WTC11 (cell line): Measurements from ENCODE around the gene LZTS2. TPM values are rescaled to one million over a fixed set of nuclear protein-coding genes. Genes with fewer than 3 reads are reported as not detected.

Experiments
- ATAC-seq: fragments of 200-7000 bp; cut with Tn5 transposase; 2 replicates; pipeline ENCODE4 v1.10.0; 2021; ENCODE audit warnings: mild to moderate bottlenecking, moderate library complexity
- CTCF ChIA-PET: fragments of 300-600 bp; sonication (Branson Sonifier 250); formaldehyde crosslinking; loops from one replicate; lab custom pipeline; 2021; ENCODE audit warnings: antibody characterized with exemption; lab: Charles Lee
- POLR2A ChIA-PET: fragments of 350-600 bp; sonication (Branson Sonifier 250); formaldehyde crosslinking; loops from one replicate; lab custom pipeline; 2021; ENCODE audit warnings: antibody characterized with exemption; lab: Charles Lee
- DNase-seq: peaks from one replicate; pipeline ENCODE4 v3.0.0; 2021; ENCODE audit warnings: low spot score
- H3K27ac Mint-ChIP-seq: 2 replicates; pipeline ENCODE4 v1.8.0; 2021; ENCODE audit warnings: mixed read lengths
- H3K27me3 Mint-ChIP-seq: 2 replicates; pipeline ENCODE4 v1.8.0; 2021; ENCODE audit warnings: low read depth, mild to moderate bottlenecking, moderate library complexity, mixed read lengths
- H3K36me3 Mint-ChIP-seq: 2 replicates; pipeline ENCODE4 v1.8.0; 2021; ENCODE audit warnings: mixed read lengths
- H3K4me1 Mint-ChIP-seq: 2 replicates; pipeline ENCODE4 v1.8.0; 2022; ENCODE audit warnings: mixed read lengths
- H3K4me3 Mint-ChIP-seq: 2 replicates; pipeline ENCODE4 v1.8.0; 2021; ENCODE audit warnings: mild to moderate bottlenecking, moderate library complexity, mixed read lengths
- H3K9me3 Mint-ChIP-seq: 2 replicates; pipeline ENCODE4 v1.8.0; 2021; ENCODE audit warnings: mixed read lengths
- ARID4B ChIP-seq: sonication (generic); formaldehyde crosslinking; IDR thresholded peaks from 2 replicates; pipeline ENCODE4 v1.8.0; 2023; ENCODE audit warnings: missing genetic modification reagents, mild to moderate bottlenecking, borderline replicate concordance
- CREB1 ChIP-seq: sonication (generic); formaldehyde crosslinking; IDR thresholded peaks from 2 replicates; pipeline ENCODE4 v1.8.0; 2023; ENCODE audit warnings: mild to moderate bottlenecking, missing genetic modification reagents
- E2F4 ChIP-seq: sonication (generic); formaldehyde crosslinking; IDR thresholded peaks from 2 replicates; pipeline ENCODE4 v1.8.1; 2022; ENCODE audit warnings: low read depth, mild to moderate bottlenecking, moderate library complexity, missing genetic modification reagents, borderline replicate concordance
- FOXK1 ChIP-seq: sonication (generic); formaldehyde crosslinking; IDR thresholded peaks from 2 replicates; pipeline ENCODE4 v1.8.0; 2022; ENCODE audit warnings: mild to moderate bottlenecking, moderate library complexity, missing genetic modification reagents
- GABPB1 ChIP-seq: sonication (generic); formaldehyde crosslinking; IDR thresholded peaks from 2 replicates; pipeline ENCODE4 v1.8.1; 2023; ENCODE audit warnings: mild to moderate bottlenecking, missing genetic modification reagents
- JAZF1 ChIP-seq: fragments of 250-450 bp; sonication (Bioruptor Pico); IDR thresholded peaks from 2 replicates; pipeline ENCODE4 v1.9.0; 2021; ENCODE audit warnings: moderate library complexity, mild to moderate bottlenecking, inconsistent platforms
- NFE2L1 ChIP-seq: sonication (generic); formaldehyde crosslinking; IDR thresholded peaks from 2 replicates; pipeline ENCODE4 v1.8.1; 2023; ENCODE audit warnings: missing genetic modification reagents
- NR1H2 ChIP-seq: sonication (generic); formaldehyde crosslinking; IDR thresholded peaks from 2 replicates; pipeline ENCODE4 v1.9.0; 2021; ENCODE audit warnings: mild to moderate bottlenecking, moderate library complexity, missing genetic modification reagents
- NR2C2 ChIP-seq: sonication (generic); formaldehyde crosslinking; IDR thresholded peaks from 2 replicates; pipeline ENCODE4 v1.8.0; 2022; ENCODE audit warnings: mild to moderate bottlenecking, missing genetic modification reagents
- OVOL2 ChIP-seq: fragments of 250-450 bp; sonication (Bioruptor Pico); IDR thresholded peaks from 2 replicates; pipeline ENCODE4 v1.9.0; 2021; ENCODE audit warnings: mild to moderate bottlenecking, borderline replicate concordance
- PRRX2 ChIP-seq: fragments of 250-450 bp; sonication (Bioruptor Pico); IDR thresholded peaks from 2 replicates; pipeline ENCODE4 v1.8.0; 2021; ENCODE audit warnings: mild to moderate bottlenecking
- SOX15 ChIP-seq: fragments of 250-450 bp; sonication (Bioruptor Pico); IDR thresholded peaks from 2 replicates; pipeline ENCODE4 v1.9.0; 2021; ENCODE audit warnings: mild to moderate bottlenecking
- TEAD4 ChIP-seq: sonication (generic); formaldehyde crosslinking; IDR thresholded peaks from 2 replicates; pipeline ENCODE4 v1.8.0; 2022; ENCODE audit warnings: mild to moderate bottlenecking, missing genetic modification reagents
- ZBTB21 ChIP-seq: sonication (generic); formaldehyde crosslinking; IDR thresholded peaks from 2 replicates; pipeline ENCODE4 v1.8.1; 2023; ENCODE audit warnings: mild to moderate bottlenecking, missing genetic modification reagents, borderline replicate concordance
- ZNF263 ChIP-seq: sonication (generic); formaldehyde crosslinking; IDR thresholded peaks from 2 replicates; pipeline ENCODE4 v1.8.1; 2022; ENCODE audit warnings: low read depth, mild to moderate bottlenecking, moderate library complexity, missing genetic modification reagents
- ZNF281 ChIP-seq: sonication (generic); formaldehyde crosslinking; IDR thresholded peaks from 2 replicates; pipeline ENCODE4 v1.8.0; 2023; ENCODE audit warnings: mild to moderate bottlenecking, missing genetic modification reagents
- ZNF317 ChIP-seq: sonication (generic); formaldehyde crosslinking; IDR thresholded peaks from 2 replicates; pipeline ENCODE4 v1.8.1; 2023; ENCODE audit warnings: low read depth, mild to moderate bottlenecking, moderate library complexity, missing genetic modification reagents, borderline replicate concordance
- ZNF532 ChIP-seq: fragments of 250-450 bp; sonication (Bioruptor Pico); IDR thresholded peaks from 2 replicates; pipeline ENCODE4 v1.9.0; 2021; ENCODE audit warnings: mild to moderate bottlenecking, borderline replicate concordance
- total RNA-seq: library from RNA; stranded (reverse); gene quantifications from 3 replicates; pipeline ENCODE4 v1.2.3, GENCODE V29; 2021

LZTS2 gene
- total RNA-seq, 1 experiment from 2014 or later, result 84.6 TPM

- Mint-ChIP-seq H3K4me3 (no peak overlapping the region), H3K4me1 (peaks cover 23% of the 10 kb centered on the region), H3K9me3 (no peaks in the 10 kb centered on the region), H3K27ac (no peak overlapping the region; the same call in 1 of the 2 replicates), H3K36me3 (peaks cover 9% of the 10 kb centered on the region), H3K27me3 (no peaks in the 10 kb centered on the region; the same call in 1 of the 2 replicates)
- POLR2A ChIA-PET, result interaction anchor here (1.3 to 1.4 kb wide), 2 partner anchors 9 to 10 kb away, joined by 4 to 5 read pairs; partner anchors contain the start of gene LZTS2
- no peak for TF ChIP-seq TEAD4
- TF ChIP-seq NR2C2 (CRISPR knock-in tag), result no peak
- TF ChIP-seq ZNF317 (CRISPR knock-in tag), result no peak
- no peak for TF ChIP-seq FOXK1 (CRISPR knock-in tag)
- TF ChIP-seq ARID4B (CRISPR knock-in tag), result no peak
- TF ChIP-seq E2F4, result no peak
- no peak for TF ChIP-seq SOX15 (CRISPR knock-in tag)
- no peak for TF ChIP-seq NFE2L1
- no peak for TF ChIP-seq ZNF263 (CRISPR knock-in tag)
- TF ChIP-seq NR1H2, result no peak
- TF ChIP-seq CREB1 (CRISPR knock-in tag), result no peak
- TF ChIP-seq OVOL2 (CRISPR knock-in tag), result no peak
- TF ChIP-seq JAZF1 (CRISPR knock-in tag), result no peak
- ATAC-seq (no peak), DNase-seq (no peak)
- CTCF ChIA-PET, result interaction anchor here (1.2 to 7.2 kb wide), 5 partner anchors 10 to 41 kb away, joined by 4 to 273 read pairs (median 6); partner anchors contain the start of genes LZTS2 and SEMA4G
Measured at GRCh38 chr10:101008823-101009423, 9.3 kb downstream of the LZTS2 start.

GRCh38 chr10:101010329-101010728 is 10.7 kb downstream of the LZTS2 start:
- H3K4me3 Mint-ChIP-seq, result no peak overlapping the region
- no peaks in the 10 kb centered on the region for H3K9me3 Mint-ChIP-seq
- ATAC-seq (no peak), DNase-seq (no peak)
- ChIA-PET POLR2A (interaction anchor here (0.6 kb wide), 1 partner anchor 31 kb away, joined by 4 read pairs; no protein-coding TSS in a partner anchor), CTCF (interaction anchor here (0.6 to 7.2 kb wide), 10 partner anchors 8 to 570 kb away, joined by 3 to 273 read pairs (median 14); partner anchors contain the start of genes LZTS2, PDZD7 and SFXN3)
- no peak for TF ChIP-seq GABPB1 (CRISPR knock-in tag)
- no peak for TF ChIP-seq JAZF1 (CRISPR knock-in tag)
- TF ChIP-seq ZBTB21 (CRISPR knock-in tag), result no peak
- no peak for TF ChIP-seq PRRX2
- no peak for TF ChIP-seq ZNF532 (CRISPR knock-in tag)
- no peak for TF ChIP-seq ZNF281 (CRISPR knock-in tag)
- H3K27me3 Mint-ChIP-seq, result peaks cover 13% of the 10 kb centered on the region
- H3K36me3 Mint-ChIP-seq, result peaks cover 6% of the 10 kb centered on the region
- peaks cover 27% of the 10 kb centered on the region for H3K4me1 Mint-ChIP-seq
- 0 out of 2 replicates have a peak overlapping the region, but pooled peaks have one; percentile 36 for H3K27ac Mint-ChIP-seq
